Breast epithelium (tissue), 4 donors: Measurements from ENCODE around the gene C5orf24. TPM values are rescaled to one million over a fixed set of nuclear protein-coding genes. Genes with fewer than 3 reads are reported as not detected.

Source experiments
- DNase-seq, 2 donors: peaks; one replicate each; pipeline ENCODE4 v3.0.0-alpha.2; 2019; ENCODE audit warnings: low spot score in 2 of 2
- H3K27ac ChIP-seq, 2 donors: fragments of 200-600 bp; sonication (generic) in 1 of 2; one replicate each; pipeline ENCODE4 v1.5.1; 2016 to 2019; ENCODE audit warnings: mild to moderate bottlenecking in 1 of 2
- H3K27me3 ChIP-seq, 2 donors: fragments of 200-600 bp; sonication (generic) in 1 of 2; one replicate each; pipeline versions ENCODE4 v1.5.1 to v1.6.0; 2017 to 2019; ENCODE audit warnings: control low read depth in 1 of 2, mild to moderate bottlenecking in 1 of 2
- H3K36me3 ChIP-seq: fragments of 200-600 bp; one replicate; pipeline ENCODE4 v1.5.1; 2019
- H3K4me1 ChIP-seq, 2 donors: fragments of 200-600 bp; sonication (generic); one replicate each; pipeline ENCODE4 v1.5.1; 2016 to 2019; ENCODE audit warnings: control low read depth in 1 of 2
- H3K4me3 ChIP-seq, 3 donors: fragments of 200-600 bp; sonication (generic); 1 replicate in 2 of 3; 2 replicates in 1 of 3; pipeline ENCODE4 v1.5.1; 2016 to 2019; ENCODE audit warnings: mild to moderate bottlenecking in 3 of 3, moderate library complexity in 2 of 3
- H3K9me3 ChIP-seq, 2 donors: fragments of 200-600 bp; sonication (generic) in 1 of 2; one replicate each; pipeline ENCODE4 v1.5.1; 2016 to 2019; ENCODE audit warnings: control low read depth in 1 of 2
- CTCF ChIP-seq, 3 donors: fragments of 450-650 bp; IDR thresholded peaks; one replicate each; pipeline ENCODE4 v1.5.1; 2016 to 2017; ENCODE audit warnings: antibody characterized with exemption in 3 of 3, mild to moderate bottlenecking in 3 of 3, moderate library complexity in 3 of 3
- POLR2A ChIP-seq: fragments of 450-650 bp; IDR thresholded peaks from one replicate; pipeline ENCODE4 v1.6.1; 2016; ENCODE audit warnings: antibody characterized with exemption, mild to moderate bottlenecking, moderate library complexity
- POLR2AphosphoS5 ChIP-seq, 3 donors: sonication (generic); formaldehyde crosslinking; IDR thresholded peaks; one replicate each; pipeline ENCODE4 v1.6.1; 2017; ENCODE audit warnings: antibody characterized with exemption in 3 of 3
- intact Hi-C: fragments of 100-400 bp; cut with DNase I; formaldehyde crosslinking; loops from one replicate; pipeline ENCODE4 v1.15.1; 2023; ENCODE audit warnings: low total_unique reads
- total RNA-seq, 3 donors: library from RNA; depleted of rRNA; stranded (reverse); fragments of >200 nt; gene quantifications; one replicate each; pipeline ENCODE4 v1.1.0, GENCODE V29; 2016

C5orf24 gene
- total RNA-seq, 3 donors from 2014 or later: 33.4 to 44.5 (median 41.6) TPM

DNA sequence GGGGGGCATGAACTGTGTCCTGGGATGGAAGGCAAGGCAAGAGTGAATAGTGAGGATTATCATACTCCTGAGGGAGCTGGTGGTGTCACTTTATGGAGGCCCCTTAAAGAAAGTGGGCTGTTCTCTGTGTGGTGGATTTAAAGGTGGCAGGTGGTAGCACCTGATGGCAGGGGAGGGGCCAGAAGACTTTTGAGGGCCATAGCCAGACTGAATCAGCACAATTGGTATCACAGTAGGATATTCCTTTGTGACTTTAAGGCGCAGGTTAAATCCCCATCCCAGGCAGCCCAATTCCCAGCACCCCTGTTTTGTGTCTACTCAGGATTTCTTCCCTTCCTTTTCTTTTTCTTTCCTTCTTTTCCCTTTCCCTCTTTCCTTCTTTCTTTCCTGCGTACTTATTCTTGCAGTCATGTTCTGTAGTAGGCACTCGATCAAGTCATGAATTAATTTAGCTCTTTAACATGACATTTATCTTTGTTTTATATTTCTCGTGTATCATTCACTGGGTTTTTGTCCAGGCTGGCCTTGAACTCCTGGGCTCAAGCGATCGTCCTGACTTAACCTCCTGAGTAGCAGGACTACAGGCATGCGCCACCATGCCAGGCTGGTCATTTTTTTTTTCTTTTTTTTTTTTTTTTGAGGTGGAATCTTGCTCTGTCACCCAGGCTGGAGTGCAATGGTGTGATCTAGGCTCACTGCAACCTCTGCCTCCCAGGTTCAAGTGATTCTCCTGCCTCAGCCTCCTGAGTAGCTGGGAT, 48.2 kb downstream of the C5orf24 start:
- Histone ChIP-seq H3K4me1 (no peaks in the 10 kb centered on the region), H3K27me3 (no peaks in the 10 kb centered on the region), H3K9me3 (no peaks in the 10 kb centered on the region), H3K4me3 (no peak overlapping the region), H3K27ac (no peak overlapping the region), H3K36me3 (no peaks in the 10 kb centered on the region)
- intact Hi-C loops: no loop called here
- TF ChIP-seq POLR2A: no peak
- no peak for TF ChIP-seq CTCF (IDR thresholded peaks at IDR 0.05)
- TF ChIP-seq POLR2AphosphoS5 (IDR thresholded peaks at IDR 0.05): no peak
- no peak for DNase-seq

GRCh38 chr5:134902071-134902801, 56.5 kb downstream of the C5orf24 start:
- Histone ChIP-seq H3K9me3 (no peaks in the 10 kb centered on the region), H3K4me3 (no peak overlapping the region), H3K27ac (no peak overlapping the region), H3K36me3 (no peaks in the 10 kb centered on the region), H3K4me1 (no peaks in the 10 kb centered on the region), H3K27me3 (no peaks in the 10 kb centered on the region)
- no peak for DNase-seq
- TF ChIP-seq POLR2A (no peak), CTCF (IDR thresholded peaks at IDR 0.05) (no peak), POLR2AphosphoS5 (IDR thresholded peaks at IDR 0.05) (no peak)
- intact Hi-C loops: no loop called here

DNA sequence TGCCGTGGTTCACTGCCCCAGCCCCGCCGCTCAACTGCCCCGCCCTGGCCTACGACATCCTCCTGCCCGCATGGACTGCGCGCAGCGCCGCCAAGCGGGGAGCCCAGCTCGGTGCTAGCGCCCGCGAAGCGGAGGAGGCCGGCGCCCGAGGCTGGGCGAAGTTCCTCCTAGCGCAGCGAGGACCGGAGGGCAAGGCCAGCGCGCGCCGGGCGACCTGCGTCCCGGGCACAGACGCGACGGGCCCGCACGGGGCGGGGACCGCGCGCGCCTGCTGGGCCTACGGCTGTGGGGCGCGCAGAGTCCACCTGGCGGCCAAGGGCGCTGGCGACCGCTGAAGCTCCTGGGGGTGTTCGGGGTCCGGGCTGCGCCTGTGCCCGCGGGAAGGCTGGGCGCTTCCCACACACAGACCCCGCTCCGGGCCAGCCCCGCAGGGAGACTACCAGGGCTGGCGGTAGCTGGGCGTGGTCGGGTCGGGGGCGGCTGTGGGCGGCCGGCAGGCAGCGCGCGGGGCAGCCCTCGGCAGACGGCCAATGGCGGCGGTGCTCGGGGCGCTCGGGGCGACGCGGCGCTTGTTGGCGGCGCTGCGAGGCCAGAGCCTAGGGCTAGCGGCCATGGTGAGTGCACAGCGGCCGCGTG, 59.0 kb downstream of the C5orf24 start, which contains the start of gene PCBD2:
Gene PCBD2, plus strand, starts transcription at position 522 of the 636 bp plus-strand sequence. Its CDS starts 9 bp downstream, at position 531.
- Histone ChIP-seq H3K27me3 (no peaks in the 10 kb centered on the region), H3K4me1 (no peaks in the 10 kb centered on the region), H3K27ac (peak within 1 kb of the TSS; percentile 96 to 97), H3K9me3 (no peaks in the 10 kb centered on the region), H3K36me3 (no peaks in the 10 kb centered on the region), H3K4me3 (peak within 1 kb of the TSS; percentile 76 to 91 (median 82))
- DNase-seq: peak; percentile 81 to 87
- peak; percentile 50 to 83 (median 83) for TF ChIP-seq CTCF (IDR thresholded peaks at IDR 0.05)
- no peak for TF ChIP-seq POLR2A
- peak; percentile 53 to 64 (median 62) for TF ChIP-seq POLR2AphosphoS5 (IDR thresholded peaks at IDR 0.05)
- intact Hi-C loops: no loop called here

- H3K4me3 ChIP-seq: peak overlapping the region; percentile 76 to 91 (median 82)
- intact Hi-C loops: no loop called here
- DNase-seq: peak in 1 of 2 donors; percentile 40
- H3K27ac ChIP-seq: peak overlapping the region; percentile 96 to 97
- no peaks in the 10 kb centered on the region for H3K36me3 ChIP-seq
- H3K27me3 ChIP-seq: no peaks in the 10 kb centered on the region
- no peaks in the 10 kb centered on the region for H3K4me1 ChIP-seq
- TF ChIP-seq POLR2A: no peak
- TF ChIP-seq CTCF (IDR thresholded peaks at IDR 0.05): peak; percentile 70 to 80 (median 74)
- no peaks in the 10 kb centered on the region for H3K9me3 ChIP-seq
Observed at GRCh38 chr5:134905246-134905996, 59.7 kb downstream of the C5orf24 start.
